GM23248 (cell line): ENCODE results near the gene SBF2. TPM values are rescaled to one million over a fixed set of nuclear protein-coding genes. Genes with fewer than 3 reads are reported as not detected.

Experiments used
- DNase-seq: peaks from one replicate; pipeline ENCODE4 v3.0.0-alpha.2; 2015
- H2AFZ ChIP-seq: fragments of 200-600 bp; sonication (generic); 2 replicates; pipeline ENCODE4 v1.6.1; 2016; ENCODE audit warnings: antibody characterized with exemption
- H3F3A ChIP-seq: fragments of 200-600 bp; sonication (generic); 2 replicates; pipeline ENCODE4 v1.6.1; 2016; ENCODE audit warnings: mild to moderate bottlenecking, antibody characterized with exemption, mixed run types; ENCODE audit not compliant: insufficient read depth
- H3K27ac ChIP-seq: fragments of 200-600 bp; sonication (generic); 2 replicates; pipeline ENCODE4 v1.5.1; 2016; ENCODE audit warnings: mild to moderate bottlenecking
- H3K27me3 ChIP-seq: fragments of 200-600 bp; sonication (generic); replicated peaks from 2 replicates; pipeline ENCODE4 v1.6.1; 2016; ENCODE audit warnings: mild to moderate bottlenecking; ENCODE audit not compliant: insufficient read depth
- H3K36me3 ChIP-seq: fragments of 200-600 bp; sonication (generic); 2 replicates; pipeline ENCODE4 v1.6.1; 2016; ENCODE audit warnings: low read depth, mild to moderate bottlenecking
- H3K4me1 ChIP-seq: fragments of 200-600 bp; sonication (generic); 2 replicates; pipeline ENCODE4 v1.6.1; 2016; ENCODE audit warnings: mild to moderate bottlenecking; ENCODE audit not compliant: insufficient read depth
- H3K4me2 ChIP-seq: fragments of 200-600 bp; sonication (generic); one replicate; pipeline ENCODE4 v1.6.1; 2016; ENCODE audit warnings: mild to moderate bottlenecking; ENCODE audit not compliant: unreplicated experiment
- H3K4me3 ChIP-seq: fragments of 200-600 bp; sonication (generic); 2 replicates; pipeline ENCODE4 v1.5.1; 2016; ENCODE audit warnings: mild to moderate bottlenecking
- H3K79me2 ChIP-seq: fragments of 200-600 bp; sonication (generic); 2 replicates; pipeline ENCODE4 v1.6.1; 2016; ENCODE audit warnings: mild to moderate bottlenecking; ENCODE audit not compliant: insufficient read depth
- H3K9ac ChIP-seq: fragments of 200-600 bp; sonication (generic); 2 replicates; pipeline ENCODE4 v1.6.1; 2016; ENCODE audit warnings: mild to moderate bottlenecking
- H3K9me2 ChIP-seq: fragments of 200-600 bp; sonication (generic); 2 replicates; pipeline ENCODE4 v1.6.1; 2016; ENCODE audit warnings: mixed run types, mild to moderate bottlenecking, moderate library complexity; ENCODE audit not compliant: insufficient read depth
- H3K9me3 ChIP-seq: fragments of 200-600 bp; sonication (generic); one replicate; pipeline ENCODE4 v1.6.1; 2017; ENCODE audit warnings: low read depth
- H4K20me1 ChIP-seq: fragments of 200-600 bp; sonication (generic); 2 replicates; pipeline ENCODE4 v1.6.0; 2016; ENCODE audit not compliant: insufficient read depth
- EZH2 ChIP-seq: fragments of 200-600 bp; sonication (generic); IDR thresholded peaks from 2 replicates; pipeline ENCODE4 v1.6.1; 2018; ENCODE audit warnings: antibody characterized with exemption, mild to moderate bottlenecking; ENCODE audit not compliant: insufficient read depth, poor library complexity, severe bottlenecking
- EZH2phosphoT487 ChIP-seq: fragments of 200-600 bp; sonication (generic); IDR thresholded peaks from 2 replicates; pipeline ENCODE4 v1.6.1; 2018; ENCODE audit warnings: antibody characterized with exemption, moderate library complexity, mild to moderate bottlenecking, low read depth; ENCODE audit not compliant: insufficient read depth
- WGBS, 2 experiments: methylation state at CpG; one replicate each; pipeline ENCODE4 v1.1.6; 2015 to 2017; ENCODE audit warnings: low lambda C conversion rate in 2 of 2, low coverage in 1 of 2; ENCODE audit errors: missing lambda C conversion rate in 2 of 2; 5-methylcytosine and 5-hydroxymethylcytosine counted together
- in situ Hi-C: fragments of 300-500 bp; cut with MboI; formaldehyde crosslinking; loops from 2 replicates; pipeline ENCODE4 v1.15.0; 2020
- polyA plus RNA-seq: library from polyadenylated mRNA; unstranded; fragments of >200 nt; fragmentation: Nextera tagmentation; extraction: Ambion mirVana; gene quantifications from 2 replicates; pipeline ENCODE4 v1.2.1, GENCODE V29; 2016
- total RNA-seq: library from RNA; depleted of rRNA; stranded (reverse); fragments of >200 nt; shearing (Covaris generic); gene quantifications from 2 replicates; pipeline ENCODE4 v1.2.3, GENCODE V29; 2014

The SBF2 gene
- total and polyA plus RNA-seq, 2 experiments from 2014 or later: 21.9 to 32.7 TPM

DNA sequence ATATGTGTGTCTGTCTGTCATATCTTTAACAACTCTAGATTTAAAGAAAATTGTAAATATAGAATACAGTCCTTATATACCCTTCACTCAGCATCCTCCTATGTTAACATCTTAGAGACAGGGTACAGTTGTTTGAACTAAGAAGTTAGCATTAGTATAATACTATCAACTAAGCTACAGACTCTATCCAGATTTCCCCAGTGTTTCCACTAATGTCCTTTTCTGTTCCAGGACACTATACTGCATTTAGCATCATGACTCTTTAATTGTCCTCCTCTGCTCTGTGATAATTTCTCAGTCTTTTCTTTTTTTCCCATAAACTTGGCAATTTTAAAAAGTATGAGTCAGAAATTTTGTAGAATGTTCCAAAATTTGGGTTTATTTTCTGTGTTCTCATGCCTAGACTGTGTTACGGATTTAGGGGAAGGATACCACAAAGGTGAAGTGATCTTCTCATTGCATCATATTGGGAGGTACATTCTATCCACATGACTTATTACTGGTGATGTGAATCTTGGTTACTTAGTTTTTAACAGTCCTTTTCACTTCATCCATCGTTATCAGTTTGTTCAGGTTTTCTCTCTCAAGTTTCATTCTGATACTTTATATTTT is 168.4 kb downstream of the SBF2 start:
- in situ Hi-C loops: no loop called here
- no peaks in the 10 kb centered on the region for H3K27me3 ChIP-seq
- no peaks in the 10 kb centered on the region for H3K9me2 ChIP-seq
- peaks cover 44% of the 10 kb centered on the region for H3F3A ChIP-seq
- H4K20me1 ChIP-seq: no peaks in the 10 kb centered on the region
- 0 out of 2 replicates have a peak overlapping the region, but pooled peaks have one; percentile 6 for H3K9ac ChIP-seq
- H3K36me3 ChIP-seq: no peaks in the 10 kb centered on the region
- no peak for TF ChIP-seq EZH2
- no peak for TF ChIP-seq EZH2phosphoT487
- no peaks in the 10 kb centered on the region for H3K9me3 ChIP-seq
- peak overlapping the region; percentile 68 for H3K27ac ChIP-seq
- peaks cover 33% of the 10 kb centered on the region for H3K4me1 ChIP-seq
- 6 to 8% methylated on average over 2 of the region's 2 CpGs for WGBS, 2 experiments
- peak; percentile 55 for DNase-seq
- H3K4me3 ChIP-seq: peak overlapping the region; percentile 34
- H3K4me2 ChIP-seq: peak overlapping the region; percentile 55
- H2AFZ ChIP-seq: no peak overlapping the region
- peaks cover 52% of the 10 kb centered on the region for H3K79me2 ChIP-seq

DNA sequence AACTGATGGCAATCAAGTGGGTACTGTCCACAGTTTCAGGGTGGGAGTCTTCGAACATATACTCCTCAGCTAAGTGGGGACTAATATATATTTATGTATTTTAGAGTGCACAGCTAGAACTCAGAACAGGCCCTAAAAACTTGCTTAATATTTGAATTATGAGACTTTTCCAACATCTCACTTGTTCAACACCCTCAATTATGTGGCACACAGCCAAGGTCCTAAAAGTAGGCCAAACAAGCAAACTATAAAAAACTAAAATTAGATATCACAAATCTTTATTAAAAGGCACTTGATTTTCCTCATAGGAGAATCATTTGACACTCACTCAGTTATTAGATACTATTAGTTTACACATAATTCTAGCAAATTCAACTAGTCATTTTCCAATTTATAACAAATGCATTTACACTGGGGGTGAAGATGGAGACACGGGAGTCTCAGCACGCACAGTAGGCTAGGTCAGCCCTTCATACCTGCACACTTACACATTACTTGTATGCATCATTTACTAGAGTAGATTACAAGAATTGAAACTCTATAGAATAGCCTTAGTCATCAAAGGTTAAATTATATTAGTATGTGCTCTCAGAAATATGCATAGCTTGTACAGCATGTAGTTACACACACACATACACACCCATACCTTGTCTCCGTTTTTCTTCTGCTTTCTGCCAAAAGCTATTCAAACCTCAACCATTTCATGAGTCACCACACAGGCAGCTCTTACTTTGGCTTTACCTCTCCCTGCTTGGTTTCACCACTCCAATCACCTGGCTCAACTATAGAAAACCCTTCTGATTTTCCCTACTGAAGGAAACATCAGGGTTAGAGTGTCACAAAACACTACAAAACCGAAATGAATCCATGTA is 171.5 kb downstream of the SBF2 start:
- in situ Hi-C loops: no loop called here
- DNase-seq: peak; percentile 51
- H3K4me1 ChIP-seq: peaks cover 59% of the 10 kb centered on the region
- H4K20me1 ChIP-seq: no peaks in the 10 kb centered on the region
- H3K9ac ChIP-seq: no peak overlapping the region
- H3K9me3 ChIP-seq: no peaks in the 10 kb centered on the region
- 80 to 81% methylated on average over 5 of the region's 5 CpGs for WGBS, 2 experiments
- H3K4me2 ChIP-seq: peak overlapping the region; percentile 32
- no peaks in the 10 kb centered on the region for H3K27me3 ChIP-seq
- H3F3A ChIP-seq: peaks cover 59% of the 10 kb centered on the region
- TF ChIP-seq EZH2 (no peak), EZH2phosphoT487 (no peak)
- no peaks in the 10 kb centered on the region for H3K9me2 ChIP-seq
- H2AFZ ChIP-seq: no peak overlapping the region
- no peaks in the 10 kb centered on the region for H3K36me3 ChIP-seq
- no peak overlapping the region for H3K4me3 ChIP-seq
- H3K79me2 ChIP-seq: peaks cover 46% of the 10 kb centered on the region
- H3K27ac ChIP-seq: no peak overlapping the region

DNA sequence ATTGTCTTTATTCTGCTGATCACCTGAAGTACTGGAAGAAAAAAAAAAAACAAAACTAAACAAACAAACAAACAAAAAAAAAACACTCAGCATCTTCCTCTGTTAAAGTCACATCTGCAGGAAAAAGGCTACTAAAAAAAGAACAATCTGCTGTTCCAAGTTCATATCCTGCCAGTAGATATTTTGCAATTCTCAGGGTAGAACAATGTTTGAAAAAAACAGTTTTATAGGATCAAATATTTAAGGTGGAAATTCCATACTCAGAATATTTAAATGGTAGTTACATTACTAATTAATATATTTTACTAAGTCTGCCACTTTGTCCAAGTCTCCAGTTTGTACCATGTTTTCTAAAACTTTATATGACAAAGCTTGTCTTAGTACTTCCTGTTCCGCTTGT is 175.2 kb downstream of the SBF2 start:
- in situ Hi-C loops: no loop called here
- Histone ChIP-seq H3K9ac (no peak overlapping the region), H3K9me3 (no peaks in the 10 kb centered on the region)

DNA sequence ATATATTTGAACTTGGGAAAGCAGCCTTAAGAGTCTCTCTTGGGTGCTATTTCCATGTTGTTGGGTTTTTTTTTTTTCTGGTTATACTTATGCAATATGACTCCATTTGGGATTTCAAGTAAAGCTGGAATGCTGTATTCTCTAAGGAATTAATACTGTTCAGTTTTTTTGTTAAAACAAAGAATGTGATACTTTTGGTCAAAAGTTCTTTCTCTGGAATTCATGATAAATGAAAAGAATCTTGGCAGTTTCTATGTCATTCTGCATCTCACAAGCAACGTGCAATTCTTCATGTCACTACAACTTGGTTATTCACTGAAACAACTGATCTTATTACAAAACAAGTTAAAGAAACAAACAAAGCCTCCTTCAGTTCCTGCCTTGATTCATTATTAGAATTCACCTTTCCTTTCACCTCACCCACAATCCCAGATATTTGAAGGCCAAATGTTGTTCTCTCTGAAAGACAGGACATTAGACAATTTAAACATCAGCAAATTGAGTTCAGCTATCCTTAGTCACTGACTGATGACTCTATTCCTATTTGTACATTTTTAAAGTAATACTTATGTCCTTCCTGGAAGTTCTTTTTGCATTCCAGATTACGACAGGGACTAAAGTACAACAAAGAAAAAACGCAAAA is 176.2 kb downstream of the SBF2 start:
- Histone ChIP-seq H4K20me1 (no peaks in the 10 kb centered on the region), H3K36me3 (no peaks in the 10 kb centered on the region), H3K27me3 (no peaks in the 10 kb centered on the region), H3K4me1 (peaks cover 62% of the 10 kb centered on the region), H3K4me2 (peak overlapping the region; percentile 86), H2AFZ (no peak overlapping the region), H3K4me3 (peak overlapping the region; percentile 33), H3K9me2 (no peaks in the 10 kb centered on the region), H3K27ac (peak overlapping the region; percentile 65), H3F3A (peaks cover 52% of the 10 kb centered on the region), H3K79me2 (peaks cover 71% of the 10 kb centered on the region), H3K9me3 (no peaks in the 10 kb centered on the region), H3K9ac (peak overlapping the region; percentile 19; the same call in 1 of the 2 replicates)
- in situ Hi-C loops: no loop called here
- WGBS, 2 experiments: 0 to 1% methylated on average over 3 of the region's 3 CpGs
- peak; percentile 77 for DNase-seq
- TF ChIP-seq EZH2phosphoT487: no peak
- no peak for TF ChIP-seq EZH2

More for the DNA sequence above, 175.2 kb downstream of the SBF2 start:
- Histone ChIP-seq H3K4me1 (peaks cover 66% of the 10 kb centered on the region), H3K27ac (0 out of 2 replicates have a peak overlapping the region, but pooled peaks have one; percentile 65), H2AFZ (no peak overlapping the region), H3K36me3 (no peaks in the 10 kb centered on the region), H3K9me2 (no peaks in the 10 kb centered on the region), H3F3A (peaks cover 58% of the 10 kb centered on the region), H3K27me3 (no peaks in the 10 kb centered on the region), H3K79me2 (peaks cover 63% of the 10 kb centered on the region), H3K4me2 (peak overlapping the region; percentile 86), H4K20me1 (no peaks in the 10 kb centered on the region), H3K4me3 (peak overlapping the region; percentile 33; the same call in 1 of the 2 replicates)
- no peak for TF ChIP-seq EZH2phosphoT487
- no peak for TF ChIP-seq EZH2
- 70 to 78% methylated on average over 1 of the region's 1 CpG for WGBS, 2 experiments
- peak; percentile 33 for DNase-seq
